Embryonic facial prominence (tissue), 1 donor: ENCODE results near the gene PID1.

Source experiments
- DNase-seq: peaks from one replicate; pipeline ENCODE4 v3.0.0-alpha.2; 2016; ENCODE audit errors: extremely low spot score

Gene PID1

GRCh38 chr2:229270551-229271410 is at the start of gene PID1:
PID1 (minus strand) TSS chr2:229271287; CDS start chr2:229271043, 244 bp downstream.
- no peak for DNase-seq

- DNase-seq: no peak
These were observed 48.5 kb upstream of the PID1 start for GRCh38 chr2:229319558-229319957.

- DNase-seq: no peak
These were observed 43.0 kb upstream of the PID1 start for GRCh38 chr2:229314117-229314516.

- no peak for DNase-seq
These were observed 42.5 kb upstream of the PID1 start for GRCh38 chr2:229313591-229313990.

GRCh38 chr2:229301237-229301636 is 30.1 kb upstream of the PID1 start:
- no peak for DNase-seq

GRCh38 chr2:229300790-229301189 is 29.7 kb upstream of the PID1 start:
- no peak for DNase-seq

GRCh38 chr2:229300371-229300770 is 29.3 kb upstream of the PID1 start:
- DNase-seq: no peak

- DNase-seq: no peak
These were observed 26.2 kb upstream of the PID1 start for GRCh38 chr2:229297247-229297646.

- no peak for DNase-seq
These were observed 25.4 kb upstream of the PID1 start for GRCh38 chr2:229296536-229296935.

- no peak for DNase-seq
These were observed 24.9 kb upstream of the PID1 start for GRCh38 chr2:229296016-229296415.

- no peak for DNase-seq
These were observed 16.7 kb upstream of the PID1 start for GRCh38 chr2:229287823-229288222.

GRCh38 chr2:229282758-229283546 is 11.9 kb upstream of the PID1 start:
- no peak for DNase-seq

GRCh38 chr2:229279516-229279915 is 8.4 kb upstream of the PID1 start:
- DNase-seq: no peak

GRCh38 chr2:229275506-229275905 is 4.4 kb upstream of the PID1 start:
- no peak for DNase-seq

- DNase-seq: peak; percentile 78
These were observed 2.7 kb upstream of the PID1 start for GRCh38 chr2:229273723-229274338.

GRCh38 chr2:229273006-229273722 is 2.1 kb upstream of the PID1 start:
- DNase-seq: no peak

- DNase-seq: no peak
These were observed 1.1 kb downstream of the PID1 start for GRCh38 chr2:229269941-229270340.

GRCh38 chr2:229269146-229269545 is 1.9 kb downstream of the PID1 start:
- no peak for DNase-seq

GRCh38 chr2:229268626-229269025 is 2.5 kb downstream of the PID1 start:
- no peak for DNase-seq

- DNase-seq: no peak
These were observed 4.0 kb downstream of the PID1 start for GRCh38 chr2:229267080-229267479.

GRCh38 chr2:229265727-229266126 is 5.4 kb downstream of the PID1 start:
- no peak for DNase-seq

- no peak for DNase-seq
These were observed 9.5 kb downstream of the PID1 start for GRCh38 chr2:229261599-229261998.
